Lower leg skin (tissue), 3 donors: ENCODE data around the gene TMEM163.
"Not testable (repeated sequence)": the region's sequence is repeated elsewhere in the genome, so short reads cannot be mapped to it uniquely, and the experiment has no call there.

ENCODE experiments used
- POLR2A ChIP-seq, 2 donors: fragments of 450-650 bp; IDR thresholded peaks; one replicate each; pipeline ENCODE4 v1.6.1; 2016 to 2017; ENCODE audit warnings: antibody characterized with exemption in 2 of 2, mild to moderate bottlenecking in 1 of 2, moderate library complexity in 1 of 2
- TF ChIP-seq, protein P1 (sequence below), 3 donors: fragments of 450-650 bp; IDR thresholded peaks; one replicate each; pipeline ENCODE4 v1.5.1; 2016; ENCODE audit warnings: antibody characterized with exemption in 3 of 3, mild to moderate bottlenecking in 3 of 3, moderate library complexity in 2 of 3

- TF ChIP-seq, protein P1, sequence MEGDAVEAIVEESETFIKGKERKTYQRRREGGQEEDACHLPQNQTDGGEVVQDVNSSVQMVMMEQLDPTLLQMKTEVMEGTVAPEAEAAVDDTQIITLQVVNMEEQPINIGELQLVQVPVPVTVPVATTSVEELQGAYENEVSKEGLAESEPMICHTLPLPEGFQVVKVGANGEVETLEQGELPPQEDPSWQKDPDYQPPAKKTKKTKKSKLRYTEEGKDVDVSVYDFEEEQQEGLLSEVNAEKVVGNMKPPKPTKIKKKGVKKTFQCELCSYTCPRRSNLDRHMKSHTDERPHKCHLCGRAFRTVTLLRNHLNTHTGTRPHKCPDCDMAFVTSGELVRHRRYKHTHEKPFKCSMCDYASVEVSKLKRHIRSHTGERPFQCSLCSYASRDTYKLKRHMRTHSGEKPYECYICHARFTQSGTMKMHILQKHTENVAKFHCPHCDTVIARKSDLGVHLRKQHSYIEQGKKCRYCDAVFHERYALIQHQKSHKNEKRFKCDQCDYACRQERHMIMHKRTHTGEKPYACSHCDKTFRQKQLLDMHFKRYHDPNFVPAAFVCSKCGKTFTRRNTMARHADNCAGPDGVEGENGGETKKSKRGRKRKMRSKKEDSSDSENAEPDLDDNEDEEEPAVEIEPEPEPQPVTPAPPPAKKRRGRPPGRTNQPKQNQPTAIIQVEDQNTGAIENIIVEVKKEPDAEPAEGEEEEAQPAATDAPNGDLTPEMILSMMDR (IDR thresholded peaks at IDR 0.05), result not testable (repeated sequence)
- not testable (repeated sequence) for TF ChIP-seq POLR2A (IDR thresholded peaks at IDR 0.05)
These were observed 153.8 kb downstream of the TMEM163 start for GRCh38 chr2:134564955-134565354.
